Tibial artery (tissue), 4 donors: ENCODE data around the gene CYP27A1.
"Not testable (repeated sequence)": the region's sequence is repeated elsewhere in the genome, so short reads cannot be mapped to it uniquely, and the experiment has no call there.

Experiments
- DNase-seq, 2 donors: peaks; one replicate each; pipeline ENCODE4 v3.0.0-alpha.2; 2019
- H3K27ac ChIP-seq, 2 donors: fragments of 200-600 bp; sonication (generic) in 1 of 2; 1 replicate in 1 of 2; 2 replicates in 1 of 2; pipeline ENCODE4 v1.5.1; 2018 to 2019; ENCODE audit warnings: mild to moderate bottlenecking in 1 of 2
- H3K27me3 ChIP-seq, 2 donors: fragments of 200-600 bp; sonication (generic) in 1 of 2; one replicate each; pipeline versions ENCODE4 v1.5.1 to v1.6.0; 2016 to 2019
- H3K36me3 ChIP-seq, 3 donors: fragments of 200-600 bp; sonication (generic) in 2 of 3; one replicate each; pipeline ENCODE4 v1.5.1; 2016 to 2019; ENCODE audit warnings: mild to moderate bottlenecking in 2 of 3
- H3K4me1 ChIP-seq, 4 donors: fragments of 200-600 bp; sonication (generic) in 2 of 4; 1 replicate in 3 of 4; 2 replicates in 1 of 4; pipeline ENCODE4 v1.5.1; 2016 to 2019
- H3K4me3 ChIP-seq, 2 donors: fragments of 200-600 bp; sonication (generic) in 1 of 2; 1 replicate in 1 of 2; 2 replicates in 1 of 2; pipeline ENCODE4 v1.5.1; 2018 to 2019; ENCODE audit warnings: mild to moderate bottlenecking in 2 of 2
- H3K9me3 ChIP-seq, 3 donors: fragments of 200-600 bp; sonication (generic) in 1 of 3; one replicate each; pipeline ENCODE4 v1.5.1; 2016 to 2019
- intact Hi-C: fragments of 100-400 bp; cut with DNase I; formaldehyde crosslinking; loops from one replicate; pipeline ENCODE4 v1.15.0; 2023; ENCODE audit warnings: low total_unique reads
- TF ChIP-seq, protein P1 (sequence below), 2 experiments: fragments of 200-600 bp in 1 of 2; fragments of 450-650 bp in 1 of 2; IDR thresholded peaks; one replicate each; pipeline ENCODE4 v1.5.1; 2017 to 2019; ENCODE audit warnings: antibody characterized with exemption in 2 of 2, mild to moderate bottlenecking in 1 of 2, moderate library complexity in 1 of 2

Gene CYP27A1

DNA sequence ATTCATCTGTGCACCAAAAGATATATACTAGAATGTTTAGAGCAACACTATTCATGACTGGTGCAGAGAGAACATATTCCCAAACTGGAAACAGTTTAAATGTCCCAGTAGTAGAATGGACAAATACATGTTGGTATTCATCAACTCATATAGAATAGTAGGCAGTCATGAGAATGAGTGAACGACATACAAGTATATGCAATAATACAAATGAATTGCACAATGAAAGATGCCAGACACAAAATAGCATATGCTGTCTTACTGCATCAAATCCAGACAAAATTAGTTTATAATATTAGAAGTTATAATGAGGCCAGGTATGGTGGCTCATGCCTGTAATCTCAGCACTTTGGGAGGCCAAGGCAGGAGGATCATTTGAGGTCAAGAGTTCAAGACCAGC is 57.9 kb downstream of the CYP27A1 start:
- no peak for DNase-seq
- intact Hi-C loops: loop anchor here (5.0 kb wide), 1 partner anchor 123 kb away; no protein-coding TSS in a partner anchor
- Histone ChIP-seq H3K27ac (no peak overlapping the region), H3K36me3 (no peaks in the 10 kb centered on the region), H3K9me3 (peaks cover 0 to 4% (median 0%) of the 10 kb centered on the region in 3 donors), H3K27me3 (peaks cover 0 to 3% of the 10 kb centered on the region in 2 donors), H3K4me1 (no peaks in the 10 kb centered on the region), H3K4me3 (no peak overlapping the region)
- TF ChIP-seq, protein P1, sequence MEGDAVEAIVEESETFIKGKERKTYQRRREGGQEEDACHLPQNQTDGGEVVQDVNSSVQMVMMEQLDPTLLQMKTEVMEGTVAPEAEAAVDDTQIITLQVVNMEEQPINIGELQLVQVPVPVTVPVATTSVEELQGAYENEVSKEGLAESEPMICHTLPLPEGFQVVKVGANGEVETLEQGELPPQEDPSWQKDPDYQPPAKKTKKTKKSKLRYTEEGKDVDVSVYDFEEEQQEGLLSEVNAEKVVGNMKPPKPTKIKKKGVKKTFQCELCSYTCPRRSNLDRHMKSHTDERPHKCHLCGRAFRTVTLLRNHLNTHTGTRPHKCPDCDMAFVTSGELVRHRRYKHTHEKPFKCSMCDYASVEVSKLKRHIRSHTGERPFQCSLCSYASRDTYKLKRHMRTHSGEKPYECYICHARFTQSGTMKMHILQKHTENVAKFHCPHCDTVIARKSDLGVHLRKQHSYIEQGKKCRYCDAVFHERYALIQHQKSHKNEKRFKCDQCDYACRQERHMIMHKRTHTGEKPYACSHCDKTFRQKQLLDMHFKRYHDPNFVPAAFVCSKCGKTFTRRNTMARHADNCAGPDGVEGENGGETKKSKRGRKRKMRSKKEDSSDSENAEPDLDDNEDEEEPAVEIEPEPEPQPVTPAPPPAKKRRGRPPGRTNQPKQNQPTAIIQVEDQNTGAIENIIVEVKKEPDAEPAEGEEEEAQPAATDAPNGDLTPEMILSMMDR (IDR thresholded peaks at IDR 0.05): no peak

DNA sequence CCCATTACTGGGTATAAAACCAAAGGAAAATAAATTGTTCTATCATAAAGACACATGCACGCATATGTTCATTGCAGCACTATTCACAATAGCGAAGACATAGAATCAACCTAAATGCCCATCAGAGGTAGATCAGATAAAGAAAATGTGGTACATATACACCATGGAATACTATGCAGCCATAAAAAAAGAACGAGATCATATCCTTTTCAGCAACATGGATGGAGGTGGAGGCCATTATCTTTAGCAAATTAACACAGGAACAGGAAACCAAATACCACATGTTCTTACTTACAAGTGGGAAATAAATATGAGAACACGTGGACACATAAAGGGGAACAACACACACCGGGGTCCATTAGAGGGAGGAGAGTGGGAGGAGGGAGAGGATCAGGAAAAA is 62.4 kb downstream of the CYP27A1 start:
- not testable (repeated sequence) for H3K9me3 ChIP-seq, H3K4me3 ChIP-seq, H3K4me1 ChIP-seq, H3K36me3 ChIP-seq, DNase-seq, H3K27ac ChIP-seq
- intact Hi-C loops: loop anchor here (5.0 kb wide), 1 partner anchor 127 kb away; no protein-coding TSS in a partner anchor
- peaks cover 0 to 17% of the 10 kb centered on the region in 2 donors for H3K27me3 ChIP-seq

DNA sequence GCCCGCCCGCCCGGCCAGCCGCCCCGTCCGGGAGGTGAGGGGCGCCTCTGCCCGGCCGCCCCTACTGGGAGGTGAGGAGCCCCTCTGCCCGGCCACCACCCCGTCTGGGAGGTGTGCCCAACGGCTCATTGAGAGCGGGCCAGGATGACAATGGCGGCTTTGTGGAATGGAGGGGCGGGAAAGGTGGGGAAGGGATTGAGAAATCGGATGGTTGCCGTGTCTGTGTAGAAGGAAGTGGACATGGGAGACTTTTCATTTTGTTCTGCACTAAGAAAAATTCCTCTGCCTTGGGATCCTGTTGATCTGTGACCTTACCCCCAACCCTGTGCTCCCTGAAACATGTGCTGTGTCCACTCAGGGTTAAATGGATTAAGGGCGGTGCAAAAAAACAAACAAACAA is 65.0 kb downstream of the CYP27A1 start:
- H3K4me3 ChIP-seq, H3K4me1 ChIP-seq, H3K9me3 ChIP-seq, H3K36me3 ChIP-seq, H3K27ac ChIP-seq, intact Hi-C loops: not testable (repeated sequence)
- peaks cover 0 to 41% of the 10 kb centered on the region in 2 donors for H3K27me3 ChIP-seq
- DNase-seq: peak in 1 of 2 donors; percentile 45

DNA sequence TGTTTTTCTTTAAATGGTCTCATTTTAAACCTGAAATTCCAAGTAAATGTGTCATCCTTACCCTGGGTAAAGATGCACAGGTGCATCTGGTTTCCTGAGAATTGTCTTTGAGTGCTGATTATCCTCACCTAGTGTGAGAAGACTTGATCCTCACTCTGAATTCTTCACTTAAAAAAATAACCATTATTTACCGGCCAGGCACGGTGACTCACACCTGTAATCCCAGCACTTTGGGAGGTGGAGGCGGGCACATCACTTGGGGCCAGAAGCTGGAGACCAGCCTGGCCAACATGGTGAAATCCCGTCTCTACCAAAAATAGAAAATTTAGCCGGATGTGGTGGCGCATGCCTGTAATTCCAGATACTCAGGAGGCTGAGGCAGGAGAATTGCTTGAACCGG is 67.8 kb downstream of the CYP27A1 start:
- no peaks in the 10 kb centered on the region for H3K36me3 ChIP-seq
- H3K27me3 ChIP-seq: peaks cover 0 to 64% of the 10 kb centered on the region in 2 donors
- TF ChIP-seq, protein P1 (IDR thresholded peaks at IDR 0.05): no peak
- peak in 1 of 2 donors; percentile 21 for DNase-seq
- peaks cover 0 to 4% (median 0%) of the 10 kb centered on the region in 4 donors for H3K4me1 ChIP-seq
- H3K4me3 ChIP-seq: no peak overlapping the region
- intact Hi-C loops: no loop called here
- no peak overlapping the region for H3K27ac ChIP-seq
- no peaks in the 10 kb centered on the region for H3K9me3 ChIP-seq

DNA sequence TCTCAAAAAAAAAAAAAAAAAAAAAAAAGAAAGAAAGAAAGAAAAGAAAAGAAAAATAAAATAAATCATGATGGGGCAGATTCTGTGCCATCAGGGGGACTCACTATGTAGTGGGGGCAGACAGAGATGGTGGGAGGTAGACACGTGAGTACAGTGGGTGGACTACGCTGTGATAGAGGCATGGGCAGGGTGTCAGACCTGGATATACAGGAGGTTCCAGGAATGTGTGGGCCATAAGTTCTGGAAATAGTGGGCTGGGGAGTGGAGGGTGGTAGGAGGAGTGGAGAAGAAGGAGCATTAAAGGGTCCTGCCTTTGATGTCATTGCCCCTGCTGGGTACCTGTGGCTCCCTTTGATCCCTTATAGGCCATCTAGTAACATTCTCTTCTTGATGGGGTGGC is 68.8 kb downstream of the CYP27A1 start:
- TF ChIP-seq, protein P1 (IDR thresholded peaks at IDR 0.05): no peak
- Histone ChIP-seq H3K4me3 (no peak overlapping the region), H3K36me3 (no peaks in the 10 kb centered on the region), H3K27me3 (peaks cover 0 to 74% of the 10 kb centered on the region in 2 donors), H3K4me1 (peaks cover 0 to 4% (median 0%) of the 10 kb centered on the region in 4 donors), H3K9me3 (no peaks in the 10 kb centered on the region), H3K27ac (no peak overlapping the region)
- intact Hi-C loops: no loop called here
- peak in 1 of 2 donors; percentile 24 for DNase-seq

DNA sequence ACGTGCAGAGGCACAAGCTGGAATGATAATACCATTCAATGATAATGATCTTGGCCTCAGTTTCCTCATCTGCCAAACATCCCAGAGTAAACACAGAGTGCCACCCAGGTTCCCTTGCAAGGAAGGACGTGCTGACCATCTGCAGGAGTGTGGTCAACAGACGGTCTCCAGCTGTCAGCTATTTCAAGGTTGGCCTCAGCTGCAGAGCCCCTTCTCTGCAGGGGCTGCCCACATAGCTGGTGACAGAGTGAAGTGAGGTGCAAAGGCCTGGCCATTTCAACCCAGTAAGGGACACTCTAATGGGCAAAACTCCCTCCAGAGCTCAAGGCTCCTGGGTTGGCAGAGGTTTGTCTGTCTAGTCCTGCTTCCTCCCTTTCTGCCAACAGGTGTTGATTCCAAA is 69.3 kb downstream of the CYP27A1 start:
- TF ChIP-seq, protein P1 (IDR thresholded peaks at IDR 0.05): no peak
- Histone ChIP-seq H3K36me3 (no peaks in the 10 kb centered on the region), H3K4me3 (no peak overlapping the region), H3K9me3 (no peaks in the 10 kb centered on the region), H3K27me3 (peaks cover 0 to 79% of the 10 kb centered on the region in 2 donors), H3K4me1 (peaks cover 0 to 4% (median 0%) of the 10 kb centered on the region in 4 donors), H3K27ac (no peak overlapping the region)
- peak in 1 of 2 donors; percentile 44 for DNase-seq
- intact Hi-C loops: no loop called here
